Body of pancreas (tissue), 4 donors: ENCODE results near the gene SHANK3. TPM values are rescaled to one million over a fixed set of nuclear protein-coding genes. Genes with fewer than 3 reads are reported as not detected.
A peak's percentile ranks its signal among the peaks of the same experiment; 100 is the strongest.

Source experiments
- ATAC-seq: fragments of 150-250 bp; one replicate; pipeline ENCODE4 v1.9.1; 2016
- DNase-seq, 4 donors: peaks; one replicate each; pipeline ENCODE4 v3.0.0-alpha.2; 2019
- H3K27ac ChIP-seq, 4 donors: fragments of 200-600 bp; sonication (generic); 1 replicate in 3 of 4; 2 replicates in 1 of 4; pipeline versions ENCODE4 v1.5.1 to v1.6.1; 2016 to 2019; ENCODE audit warnings: mild to moderate bottlenecking in 1 of 4, mixed read lengths in 1 of 4, moderate library complexity in 1 of 4
- H3K27me3 ChIP-seq, 2 donors: fragments of 200-600 bp; sonication (generic); one replicate each; pipeline ENCODE4 v1.6.0; 2016; ENCODE audit warnings: mild to moderate bottlenecking in 1 of 2
- H3K36me3 ChIP-seq, 2 donors: fragments of 200-600 bp; sonication (generic); replicated peaks in 1 of 2; 2 replicates each; pipeline ENCODE4 v1.5.1; 2016; ENCODE audit warnings: low read depth in 2 of 2; ENCODE audit not compliant: insufficient read depth in 1 of 2
- H3K4me1 ChIP-seq: fragments of 200-600 bp; sonication (generic); one replicate; pipeline ENCODE4 v1.6.0; 2016
- H3K4me3 ChIP-seq, 2 donors: fragments of 200-600 bp; sonication (generic); 1 replicate in 1 of 2; 2 replicates in 1 of 2; pipeline ENCODE4 v1.5.1; 2016 to 2019
- H3K9me3 ChIP-seq, 3 donors: fragments of 200-600 bp; sonication (generic); 1 replicate in 2 of 3; 2 replicates in 1 of 3; pipeline ENCODE4 v1.5.1; 2016
- CTCF ChIP-seq, 7 experiments: fragments of 450-650 bp in 4 of 7; fragments of 200-600 bp in 3 of 7; sonication (generic) in 3 of 7; IDR thresholded peaks; one replicate each; pipeline ENCODE4 v1.5.1; 2016 to 2019; ENCODE audit warnings: antibody characterized with exemption in 7 of 7
- POLR2A ChIP-seq, 3 donors: fragments of 450-650 bp; IDR thresholded peaks; one replicate each; pipeline ENCODE4 v1.6.1; 2016; ENCODE audit warnings: antibody characterized with exemption in 3 of 3, mild to moderate bottlenecking in 2 of 3
- WGBS, 2 donors: methylation state at CpG; one replicate each; pipeline ENCODE4 v1.1.5; 2017; 5-methylcytosine and 5-hydroxymethylcytosine counted together
- intact Hi-C: fragments of 100-400 bp; cut with DNase I; formaldehyde crosslinking; loops from one replicate; pipeline ENCODE4 v1.15.1; 2023
- total RNA-seq, 2 donors: library from RNA; depleted of rRNA; stranded (reverse); fragments of >200 nt; gene quantifications; one replicate each; pipeline ENCODE4 v1.1.0, GENCODE V29; 2016

The SHANK3 gene
- total RNA-seq, 2 donors from 2014 or later, result 6.0 to 15.5 TPM

- H3K27ac ChIP-seq, result no peak overlapping the region
- no peaks in the 10 kb centered on the region for H3K9me3 ChIP-seq
- ATAC-seq (no peak), DNase-seq (no peak)
- no peaks in the 10 kb centered on the region for H3K4me1 ChIP-seq
- H3K4me3 ChIP-seq, result no peak overlapping the region
- 25 to 67% methylated on average over 1 to 2 of the region's 2 CpGs for WGBS, 2 donors
- intact Hi-C loops, result no loop called here
- TF ChIP-seq POLR2A (IDR thresholded peaks at IDR 0.05), result no peak
- TF ChIP-seq CTCF (IDR thresholded peaks at IDR 0.05), result no peak
- no peaks in the 10 kb centered on the region for H3K27me3 ChIP-seq
- no peaks in the 10 kb centered on the region for H3K36me3 ChIP-seq
Observed at GRCh38 chr22:50665738-50666137, 6.9 kb upstream of the SHANK3 start.

GRCh38 chr22:50670513-50670912, 2.1 kb upstream of the SHANK3 start:
- peak overlapping the region in 1 of 4 donors; percentile 50 for H3K27ac ChIP-seq
- WGBS, 2 donors, result 61 to 72% methylated on average over 4 of the region's 4 CpGs
- H3K27me3 ChIP-seq, result peaks cover 0 to 9% of the 10 kb centered on the region in 2 donors

GRCh38 chr22:50670914-50671538, 1.6 kb upstream of the SHANK3 start:
- Histone ChIP-seq H3K36me3 (no peaks in the 10 kb centered on the region), H3K27ac (peak overlapping the region in 2 of 4 donors; percentile 50 to 52), H3K4me1 (peaks cover 11% of the 10 kb centered on the region), H3K9me3 (no peaks in the 10 kb centered on the region), H3K27me3 (peaks cover 0 to 9% of the 10 kb centered on the region in 2 donors), H3K4me3 (no peak overlapping the region)
- intact Hi-C loops, result no loop called here
- DNase-seq, result no peak
- no peak for TF ChIP-seq POLR2A (IDR thresholded peaks at IDR 0.05)
- no peak for TF ChIP-seq CTCF (IDR thresholded peaks at IDR 0.05)
- no peak for ATAC-seq
- 49 to 52% methylated on average over 8 to 10 of the region's 10 CpGs for WGBS, 2 donors

More at GRCh38 chr22:50670513-50670912, 2.1 kb upstream of the SHANK3 start:
- ATAC-seq, result no peak
- TF ChIP-seq CTCF (IDR thresholded peaks at IDR 0.05) (no peak), POLR2A (IDR thresholded peaks at IDR 0.05) (no peak)
- no peaks in the 10 kb centered on the region for H3K9me3 ChIP-seq
- H3K4me1 ChIP-seq, result peaks cover 11% of the 10 kb centered on the region
- no peak overlapping the region for H3K4me3 ChIP-seq
- intact Hi-C loops, result no loop called here
- DNase-seq, result no peak
- no peaks in the 10 kb centered on the region for H3K36me3 ChIP-seq

GRCh38 chr22:50671641-50672040, 982 bp upstream of the SHANK3 start:
- intact Hi-C loops, result no loop called here
- WGBS, 2 donors, result 66 to 67% methylated on average over 5 to 11 of the region's 11 CpGs
- peak overlapping the region in 2 of 4 donors; percentile 50 to 52 for H3K27ac ChIP-seq
- no peak for ATAC-seq
- TF ChIP-seq POLR2A (IDR thresholded peaks at IDR 0.05), result no peak
- TF ChIP-seq CTCF (IDR thresholded peaks at IDR 0.05), result no peak
- no peaks in the 10 kb centered on the region for H3K36me3 ChIP-seq
- H3K4me1 ChIP-seq, result peaks cover 11% of the 10 kb centered on the region
- H3K4me3 ChIP-seq, result no peak overlapping the region
- H3K9me3 ChIP-seq, result no peaks in the 10 kb centered on the region
- no peak for DNase-seq
- peaks cover 0 to 9% of the 10 kb centered on the region in 2 donors for H3K27me3 ChIP-seq

GRCh38 chr22:50672041-50672440, 582 bp upstream of the SHANK3 start:
- H3K4me1 ChIP-seq, result peaks cover 11% of the 10 kb centered on the region
- H3K9me3 ChIP-seq, result no peaks in the 10 kb centered on the region
- WGBS, 2 donors, result 67 to 93% methylated on average over 4 to 8 of the region's 8 CpGs
- intact Hi-C loops, result no loop called here
- ATAC-seq, result no peak
- TF ChIP-seq POLR2A (IDR thresholded peaks at IDR 0.05) (no peak), CTCF (IDR thresholded peaks at IDR 0.05) (no peak)
- peaks cover 0 to 9% of the 10 kb centered on the region in 2 donors for H3K27me3 ChIP-seq
- H3K36me3 ChIP-seq, result no peaks in the 10 kb centered on the region
- DNase-seq, result no peak
- peak overlapping the region in 2 of 4 donors; percentile 50 to 52 for H3K27ac ChIP-seq
- no peak overlapping the region for H3K4me3 ChIP-seq
